Neutrophil (primary cell): ENCODE data around the gene FEZ2.

Source experiments
- H3K27ac ChIP-seq: fragments of 200-600 bp; sonication (generic); 2 replicates; pipeline ENCODE4 v1.5.1; 2016; ENCODE audit warnings: mild to moderate bottlenecking, moderate library complexity
- H3K27me3 ChIP-seq: fragments of 200-600 bp; sonication (generic); 2 replicates; pipeline ENCODE4 v1.6.0; 2016; ENCODE audit warnings: mild to moderate bottlenecking
- H3K36me3 ChIP-seq: fragments of 200-600 bp; sonication (generic); 2 replicates; pipeline ENCODE4 v1.5.1; 2017
- H3K4me1 ChIP-seq, 2 experiments: fragments of 200-600 bp in 1 of 2; sonication (generic) in 1 of 2; 1 replicate in 1 of 2; 2 replicates in 1 of 2; pipeline versions ENCODE4 v1.5.1 to v1.6.1; 2013 to 2016; ENCODE audit warnings: low read depth in 1 of 2, low read length in 1 of 2, mild to moderate bottlenecking in 1 of 2, moderate library complexity in 1 of 2; ENCODE audit not compliant: control insufficient read depth in 1 of 2, insufficient read depth in 1 of 2
- H3K4me3 ChIP-seq, 2 experiments: fragments of 200-600 bp in 1 of 2; sonication (generic) in 1 of 2; 1 replicate in 1 of 2; 2 replicates in 1 of 2; pipeline ENCODE4 v1.5.1; 2013 to 2016; ENCODE audit warnings: low read depth in 1 of 2, low read length in 1 of 2, mild to moderate bottlenecking in 1 of 2, moderate library complexity in 1 of 2
- H3K9me3 ChIP-seq: fragments of 200-600 bp; sonication (generic); 2 replicates; pipeline ENCODE4 v1.5.1; 2016
- CTCF ChIP-seq: fragments of 200-600 bp; sonication (generic); IDR thresholded peaks from 2 replicates; pipeline ENCODE4 v1.5.1; 2016; ENCODE audit warnings: antibody characterized with exemption

FEZ2 gene

DNA sequence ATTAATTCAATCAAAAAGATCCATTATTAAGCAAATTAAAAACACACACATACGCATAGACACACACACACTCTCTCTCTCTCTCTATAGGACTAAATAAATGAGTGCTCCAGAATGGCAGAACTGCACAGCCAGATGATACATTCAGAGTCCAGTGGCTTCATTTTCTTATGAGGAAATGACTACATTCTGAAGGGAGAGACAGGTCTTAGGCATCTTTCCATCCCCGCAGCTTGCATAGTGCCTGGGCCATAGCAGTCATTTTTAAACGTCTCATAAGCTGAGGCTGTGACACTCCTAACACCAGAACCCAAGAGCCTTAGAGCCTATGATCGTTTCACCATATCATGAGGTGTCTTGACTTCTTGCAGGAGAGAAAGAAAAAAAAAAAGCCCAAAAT, 31.1 kb downstream of the FEZ2 start:
- H3K4me1 ChIP-seq = peaks cover 28 to 31% of the 10 kb centered on the region in 2 experiments
- H3K27ac ChIP-seq = no peak overlapping the region
- H3K4me3 ChIP-seq = no peak overlapping the region
- TF ChIP-seq CTCF = no peak
- H3K36me3 ChIP-seq = peaks cover 44% of the 10 kb centered on the region
- H3K9me3 ChIP-seq = no peaks in the 10 kb centered on the region
- H3K27me3 ChIP-seq = no peaks in the 10 kb centered on the region

DNA sequence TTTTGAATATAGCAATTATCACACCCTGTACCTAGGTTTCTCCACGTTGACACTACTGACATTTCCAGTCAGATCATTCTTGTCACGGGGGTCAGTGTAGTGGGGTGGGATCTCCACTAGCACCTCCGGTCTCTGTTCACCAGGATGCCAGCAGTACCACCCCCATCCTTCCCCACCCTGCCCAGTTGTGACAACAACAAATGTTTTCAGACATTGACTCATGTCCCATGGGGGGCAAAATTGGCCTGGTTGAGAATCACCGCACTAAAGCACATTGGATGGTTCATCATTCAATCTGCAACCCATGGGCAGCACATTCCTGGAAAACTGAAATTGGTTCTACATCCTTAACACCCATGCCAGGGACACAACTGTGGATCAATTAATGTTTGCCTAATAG, 32.3 kb downstream of the FEZ2 start:
- no peaks in the 10 kb centered on the region for H3K9me3 ChIP-seq
- H3K36me3 ChIP-seq = peaks cover 36% of the 10 kb centered on the region
- H3K27me3 ChIP-seq = no peaks in the 10 kb centered on the region
- H3K4me3 ChIP-seq = no peak overlapping the region
- TF ChIP-seq CTCF = no peak
- H3K27ac ChIP-seq = no peak overlapping the region
- H3K4me1 ChIP-seq = peaks cover 34 to 35% of the 10 kb centered on the region in 2 experiments

DNA sequence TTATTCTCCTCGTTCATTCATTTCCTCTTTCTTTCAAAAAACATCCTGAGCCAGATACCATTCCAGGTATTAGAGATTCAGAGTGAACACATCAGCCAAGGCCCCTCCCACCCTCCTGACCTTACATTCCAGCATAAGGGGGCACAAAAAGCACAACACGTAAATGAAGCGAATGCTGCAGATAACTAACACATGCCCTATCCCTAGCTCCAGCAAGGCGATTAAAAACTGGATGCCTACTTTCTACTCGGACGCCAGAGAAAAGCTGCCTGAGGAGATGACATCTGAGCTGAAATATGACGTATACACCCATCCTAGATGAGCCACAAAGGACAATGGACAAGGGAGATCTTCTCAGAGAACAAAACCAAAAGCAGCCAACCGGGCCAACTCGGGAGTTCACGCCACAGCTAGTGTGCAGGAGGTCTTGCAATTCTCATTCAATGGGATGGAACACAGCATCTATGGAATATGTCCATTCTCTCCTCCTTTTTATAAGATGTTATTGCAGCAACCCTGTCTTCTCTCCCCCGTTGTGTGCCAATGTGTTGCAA, 33.5 kb downstream of the FEZ2 start:
- H3K9me3 ChIP-seq = no peaks in the 10 kb centered on the region
- peak overlapping the region; percentile 65 for H3K27ac ChIP-seq
- H3K4me1 ChIP-seq = peaks cover 34 to 35% of the 10 kb centered on the region in 2 experiments
- no peaks in the 10 kb centered on the region for H3K27me3 ChIP-seq
- H3K4me3 ChIP-seq = no peak overlapping the region
- peaks cover 38% of the 10 kb centered on the region for H3K36me3 ChIP-seq
- no peak for TF ChIP-seq CTCF

DNA sequence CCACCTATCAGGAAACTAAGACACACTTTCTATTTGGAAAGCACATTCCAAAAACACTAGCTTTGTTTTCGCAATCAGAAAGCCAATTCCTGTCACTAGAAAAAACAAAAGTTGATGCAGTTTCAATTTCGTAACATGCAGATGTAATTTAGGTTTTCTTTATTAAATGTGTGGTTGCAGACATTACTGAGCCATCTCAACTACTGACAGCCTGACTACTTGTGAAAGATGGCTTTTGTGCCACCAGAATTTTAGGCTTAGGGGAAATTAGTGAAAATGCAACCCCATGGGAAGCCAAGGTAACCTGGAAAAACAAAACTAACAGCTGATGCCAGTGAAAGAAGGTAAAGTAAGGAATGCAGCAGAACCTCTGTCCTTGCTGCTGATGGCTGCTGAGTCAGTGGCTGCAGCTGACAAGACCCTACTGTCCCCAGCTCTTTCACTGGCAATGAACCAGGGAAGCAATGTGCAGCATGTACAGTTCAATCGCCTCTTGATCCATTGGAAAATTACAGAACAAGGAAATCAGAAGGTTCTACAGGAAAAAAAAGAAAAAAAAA, 34.9 kb downstream of the FEZ2 start:
- Histone ChIP-seq H3K27ac (peak overlapping the region; percentile 72), H3K4me3 (no peak overlapping the region)

DNA sequence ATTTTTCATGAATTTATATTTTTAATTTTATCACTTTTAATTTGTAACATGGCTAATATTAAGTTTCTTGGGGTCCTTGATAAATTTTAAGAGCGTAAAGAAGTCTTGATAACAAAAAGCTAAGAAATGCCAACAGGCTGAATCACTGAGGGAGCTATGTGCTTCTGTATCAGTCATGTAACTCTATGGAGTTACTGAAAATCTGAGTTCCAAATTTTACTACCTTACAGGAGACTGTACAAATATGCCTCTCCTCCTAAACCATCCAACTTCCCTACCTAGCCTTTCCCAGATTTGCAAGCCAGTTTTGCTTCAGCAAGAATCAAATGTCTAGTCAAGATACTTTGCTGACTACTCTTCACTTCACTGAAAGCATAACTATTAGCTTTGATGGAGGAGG, 35.7 kb downstream of the FEZ2 start:
- peak overlapping the region; percentile 72 for H3K27ac ChIP-seq
- no peak overlapping the region for H3K4me3 ChIP-seq
- no peaks in the 10 kb centered on the region for H3K27me3 ChIP-seq
- TF ChIP-seq CTCF = no peak
- peaks cover 34% of the 10 kb centered on the region for H3K36me3 ChIP-seq
- peaks cover 34 to 35% of the 10 kb centered on the region in 2 experiments for H3K4me1 ChIP-seq
- no peaks in the 10 kb centered on the region for H3K9me3 ChIP-seq

More for the DNA sequence above, 34.9 kb downstream of the FEZ2 start:
- Histone ChIP-seq H3K27me3 (no peaks in the 10 kb centered on the region), H3K4me1 (peaks cover 34 to 35% of the 10 kb centered on the region in 2 experiments), H3K9me3 (no peaks in the 10 kb centered on the region), H3K36me3 (peaks cover 31% of the 10 kb centered on the region)
- TF ChIP-seq CTCF = no peak
